ENCODE results near the gene ATF6B.

ATF6B gene

GRCh38 chr6:32086661-32087573, 41.1 kb downstream of the ATF6B start:
- no peak overlapping the region for H3K4me3 ChIP-seq (ENCODE audit: low read depth, low read length)
- TF ChIP-seq CTCF (IDR thresholded peaks at IDR 0.05; ENCODE audit: borderline replicate concordance, insufficient read depth, low read depth, low read length): no peak

- no peak overlapping the region for H3K4me3 ChIP-seq (ENCODE audit: low read depth, low read length)
- no peak for TF ChIP-seq CTCF (IDR thresholded peaks at IDR 0.05; ENCODE audit: borderline replicate concordance, insufficient read depth, low read depth, low read length)
These were observed 42.1 kb downstream of the ATF6B start for GRCh38 chr6:32085759-32086459.

- no peak for TF ChIP-seq CTCF (IDR thresholded peaks at IDR 0.05; ENCODE audit: borderline replicate concordance, insufficient read depth, low read depth, low read length)
- H3K4me3 ChIP-seq (ENCODE audit: low read depth, low read length): no peak overlapping the region
These were observed 43.3 kb downstream of the ATF6B start for GRCh38 chr6:32084780-32085179.

- TF ChIP-seq CTCF (IDR thresholded peaks at IDR 0.05; ENCODE audit: borderline replicate concordance, insufficient read depth, low read depth, low read length): no peak
- no peak overlapping the region for H3K4me3 ChIP-seq (ENCODE audit: low read depth, low read length)
These were observed 44.0 kb downstream of the ATF6B start for GRCh38 chr6:32083812-32084768.

GRCh38 chr6:32082935-32083334, 45.1 kb downstream of the ATF6B start:
- TF ChIP-seq CTCF (IDR thresholded peaks at IDR 0.05; ENCODE audit: borderline replicate concordance, insufficient read depth, low read depth, low read length): no peak
- H3K4me3 ChIP-seq (ENCODE audit: low read depth, low read length): no peak overlapping the region

GRCh38 chr6:32082478-32082877, 45.6 kb downstream of the ATF6B start:
- H3K4me3 ChIP-seq (ENCODE audit: low read depth, low read length): no peak overlapping the region
- TF ChIP-seq CTCF (IDR thresholded peaks at IDR 0.05; ENCODE audit: borderline replicate concordance, insufficient read depth, low read depth, low read length): no peak

All from GM12875 (cell line).